Measurements from ENCODE around the gene MUC5AC.

GRCh38 chr11:1153951-1154493, 3.7 kb upstream of the MUC5AC start:
- no peak for TF ChIP-seq CTCF (conservative IDR thresholded peaks at IDR 0.05 in 1 of 2, IDR thresholded peaks at IDR 0.05 in 1 of 2; ENCODE audit: low read depth in 1 of 2, low read length in 2 of 2)
- TF ChIP-seq EZH2 (IDR thresholded peaks at IDR 0.05; ENCODE audit: low read length, missing control alignments), result no peak
